Endothelial cell of umbilical vein (primary cell): ENCODE data around the gene FAM118A. TPM values are rescaled to one million over a fixed set of nuclear protein-coding genes. Genes with fewer than 3 reads are reported as not detected.

ENCODE experiments used
- BruUV-seq: library from RNA; stranded (reverse); fragments of 400-500 nt; replicated peaks from 2 replicates; lab custom pipeline; 2021; lab: Mats Ljungman, UMichigan
- CTCF ChIA-PET: fragments of 300-600, 350-600 bp; sonication (Branson Sonifier 250); formaldehyde crosslinking; loops from one replicate; lab custom pipeline; 2021; ENCODE audit warnings: antibody characterized with exemption, inconsistent platforms; lab: Charles Lee
- POLR2A ChIA-PET: fragments of 300-600, 350-600 bp; sonication (Branson Sonifier 250); formaldehyde crosslinking; loops from one replicate; lab custom pipeline; 2021; ENCODE audit warnings: antibody characterized with exemption, inconsistent platforms; lab: Charles Lee
- DNase-seq: peaks from one replicate; pipeline ENCODE4 v3.0.0-alpha.2; 2011; ENCODE audit warnings: low read depth, low spot score
- FAIRE-seq: peaks from 2 replicates; lab custom pipeline; 2011; peaks lifted over from hg19 to GRCh38; lab: Jason Lieb, UNC
- H2AFZ ChIP-seq: 2 replicates; pipeline ENCODE4 v1.6.0; 2012; ENCODE audit warnings: low read depth, low read length, control low read depth, inconsistent platforms
- H3K27ac ChIP-seq: 2 replicates; pipeline ENCODE4 v1.5.1; 2011; ENCODE audit warnings: low read depth, mild to moderate bottlenecking, control low read depth, low read length, moderate library complexity; ENCODE audit not compliant: insufficient read depth
- H3K27me3 ChIP-seq, 2 experiments: 2 replicates each; pipeline versions ENCODE4 v1.6.0 to v1.6.1; 2011; ENCODE audit warnings: low read length in 2 of 2, mixed read lengths in 1 of 2; ENCODE audit not compliant: control insufficient read depth in 2 of 2, insufficient read depth in 2 of 2
- H3K36me3 ChIP-seq, 2 experiments: 2 replicates in 1 of 2; 3 replicates in 1 of 2; pipeline ENCODE4 v1.5.1; 2011; ENCODE audit warnings: low read length in 2 of 2, mild to moderate bottlenecking in 1 of 2, moderate library complexity in 1 of 2; ENCODE audit not compliant: control insufficient read depth in 2 of 2, insufficient read depth in 2 of 2; ENCODE audit errors: extremely low read depth in 1 of 2
- H3K4me1 ChIP-seq: 3 replicates; pipeline ENCODE4 v1.5.1; 2011; ENCODE audit warnings: mild to moderate bottlenecking, low read length; ENCODE audit not compliant: control insufficient read depth, insufficient read depth; ENCODE audit errors: extremely low read depth
- H3K4me2 ChIP-seq: 2 replicates; pipeline ENCODE4 v1.6.1; 2011; ENCODE audit warnings: low read length, control low read depth, mixed read lengths; ENCODE audit not compliant: insufficient read depth
- H3K4me3 ChIP-seq, 3 experiments: fragments of 200-600 bp in 1 of 3; sonication (generic), shearing (Covaris generic) in 1 of 3; replicated peaks in 1 of 3; 2 replicates each; pipeline ENCODE4 v1.5.1; 2011 to 2016; ENCODE audit warnings: control low read depth in 3 of 3, low read length in 3 of 3, mild to moderate bottlenecking in 2 of 3, inconsistent platforms in 1 of 3, low read depth in 1 of 3, moderate library complexity in 1 of 3; ENCODE audit not compliant: insufficient read depth in 1 of 3
- H3K79me2 ChIP-seq: 2 replicates; pipeline ENCODE4 v1.6.0; 2012; ENCODE audit warnings: low read length, inconsistent platforms; ENCODE audit not compliant: control insufficient read depth, insufficient read depth
- H3K9ac ChIP-seq: replicated peaks from 2 replicates; pipeline ENCODE3; 2011; ENCODE audit warnings: low read length, control low read depth; ENCODE audit not compliant: insufficient read depth; ENCODE audit errors: extremely low read depth
- H3K9me1 ChIP-seq: replicated peaks from 3 replicates; pipeline ENCODE4 v1.6.0; 2011; ENCODE audit warnings: mild to moderate bottlenecking, low read length; ENCODE audit not compliant: control insufficient read depth, insufficient read depth; ENCODE audit errors: extremely low read depth
- H3K9me3 ChIP-seq: replicated peaks from 2 replicates; pipeline ENCODE4 v1.5.1; 2012; ENCODE audit warnings: low read length, inconsistent platforms; ENCODE audit not compliant: control insufficient read depth, insufficient read depth
- H4K20me1 ChIP-seq: replicated peaks from 2 replicates; pipeline ENCODE3; 2011; ENCODE audit warnings: mild to moderate bottlenecking, low read length; ENCODE audit not compliant: control insufficient read depth, insufficient read depth; ENCODE audit errors: extremely low read depth
- CTCF ChIP-seq, 2 donors: IDR thresholded peaks; 1 replicate in 1 of 2; 2 replicates in 1 of 2; pipeline ENCODE4 v1.5.1; 2011; ENCODE audit warnings: low read length in 2 of 2, mild to moderate bottlenecking in 2 of 2, moderate library complexity in 2 of 2, control low read depth in 1 of 2, inconsistent platforms in 1 of 2, low read depth in 1 of 2; ENCODE audit not compliant: insufficient read depth in 1 of 2; ENCODE audit errors: extremely low read depth in 1 of 2
- EZH2 ChIP-seq: IDR thresholded peaks from 2 replicates; pipeline ENCODE4 v1.6.1; 2012; ENCODE audit warnings: borderline replicate concordance, low read depth, mild to moderate bottlenecking, moderate library complexity, low read length, inconsistent platforms; ENCODE audit not compliant: severe bottlenecking
- FOS ChIP-seq: IDR thresholded peaks from 2 replicates; pipeline ENCODE4 v1.6.1; 2011; ENCODE audit warnings: mild to moderate bottlenecking, low read length, moderate library complexity, borderline replicate concordance; ENCODE audit not compliant: insufficient read depth
- GATA2 ChIP-seq: IDR thresholded peaks from 2 replicates; pipeline ENCODE4 v1.7.0; 2011; ENCODE audit warnings: low read depth, mild to moderate bottlenecking, moderate library complexity, mixed read lengths, low read length; ENCODE audit not compliant: insufficient read length, insufficient read depth
- JUN ChIP-seq: IDR thresholded peaks from 2 replicates; pipeline ENCODE4 v1.6.1; 2011; ENCODE audit warnings: borderline replicate concordance, low read depth; ENCODE audit not compliant: insufficient read length, insufficient read depth
- MAX ChIP-seq: IDR thresholded peaks from 2 replicates; pipeline ENCODE4 v1.6.1; 2011; ENCODE audit not compliant: insufficient read depth, insufficient read length
- MYC ChIP-seq: IDR thresholded peaks from one replicate; pipeline ENCODE4 v1.6.1; 2011; ENCODE audit warnings: mild to moderate bottlenecking, low read depth, low read length
- POLR2A ChIP-seq: IDR thresholded peaks from 2 replicates; pipeline ENCODE4 v1.6.1; 2012; ENCODE audit warnings: low read depth, mild to moderate bottlenecking, control low read depth, low read length
- POLR2AphosphoS5 ChIP-seq: IDR thresholded peaks from 2 replicates; pipeline ENCODE4 v1.6.1; 2012; ENCODE audit warnings: low read depth, mild to moderate bottlenecking, control low read depth, low read length, moderate library complexity; ENCODE audit not compliant: insufficient read depth
- dilution Hi-C: fragments of 300-500 bp; cut with MboI; formaldehyde crosslinking; loops from one replicate; pipeline ENCODE4 v1.15.0; 2019; ENCODE audit warnings: low sequenced_read_pairs; ENCODE audit not compliant: extremely low pct_ligation_motif_present
- intact Hi-C: fragments of 100-400 bp; cut with micrococcal nuclease; formaldehyde crosslinking; loops from one replicate; pipeline ENCODE4 v1.10.0; 2022
- polyA plus RNA-seq, 4 experiments: library from polyadenylated mRNA; depleted of rRNA in 3 of 4; stranded (reverse) in 3 of 4; unstranded in 1 of 4; fragments of >200 nt; gene quantifications; 2 replicates each; pipeline versions ENCODE4 v1.2.1 to v1.2.3, GENCODE V29; 2011 to 2012; ENCODE audit warnings: missing spikeins in 1 of 4
- total RNA-seq: library from RNA; stranded (reverse); gene quantifications from 2 replicates; pipeline ENCODE4 v1.2.3, GENCODE V29; 2021

The FAM118A gene
- total and polyA plus RNA-seq, 2 donors (not counting 3 experiments of a cell fraction or from before 2014, with no cell fraction given), result 20.2 to 25.6 TPM

- no peak for FAIRE-seq
- BruUV-seq, result no TSS peak
- no peak overlapping the region for H3K9ac ChIP-seq
These were observed 19.3 kb upstream of the FAM118A start for GRCh38 chr22:45290410-45290936.

More at GRCh38 chr22:45290410-45290936, 19.3 kb upstream of the FAM118A start:
- no peaks in the 10 kb centered on the region for H3K36me3 ChIP-seq
- CTCF ChIA-PET, result no interaction called here
- H3K9me3 ChIP-seq, result no peaks in the 10 kb centered on the region
- no peaks in the 10 kb centered on the region for H3K9me1 ChIP-seq
- intact Hi-C loops (no loop called here), dilution Hi-C loops (no loop called here)
- H3K79me2 ChIP-seq, result no peaks in the 10 kb centered on the region
- TF ChIP-seq MYC (no peak), POLR2A (no peak), GATA2 (no peak), EZH2 (no peak), FOS (no peak), CTCF (IDR thresholded peaks at IDR 0.05; ENCODE audit: extremely low read depth in 1 of 2, insufficient read depth in 1 of 2, low read depth in 1 of 2, low read length in 2 of 2) (no peak), POLR2AphosphoS5 (no peak), JUN (no peak), MAX (no peak)
- no peak for DNase-seq
- POLR2A ChIA-PET, result no interaction called here
- H3K4me3 ChIP-seq, result no peak overlapping the region
- no peak overlapping the region for H3K27ac ChIP-seq
- no peaks in the 10 kb centered on the region for H3K4me1 ChIP-seq
- no peak overlapping the region for H2AFZ ChIP-seq
- no peak overlapping the region for H3K4me2 ChIP-seq
- H3K27me3 ChIP-seq, result peaks cover 7 to 11% of the 10 kb centered on the region in 2 experiments
- H4K20me1 ChIP-seq, result no peaks in the 10 kb centered on the region
